ENCODE measurements around the gene PIGW.

Gene PIGW

DNA sequence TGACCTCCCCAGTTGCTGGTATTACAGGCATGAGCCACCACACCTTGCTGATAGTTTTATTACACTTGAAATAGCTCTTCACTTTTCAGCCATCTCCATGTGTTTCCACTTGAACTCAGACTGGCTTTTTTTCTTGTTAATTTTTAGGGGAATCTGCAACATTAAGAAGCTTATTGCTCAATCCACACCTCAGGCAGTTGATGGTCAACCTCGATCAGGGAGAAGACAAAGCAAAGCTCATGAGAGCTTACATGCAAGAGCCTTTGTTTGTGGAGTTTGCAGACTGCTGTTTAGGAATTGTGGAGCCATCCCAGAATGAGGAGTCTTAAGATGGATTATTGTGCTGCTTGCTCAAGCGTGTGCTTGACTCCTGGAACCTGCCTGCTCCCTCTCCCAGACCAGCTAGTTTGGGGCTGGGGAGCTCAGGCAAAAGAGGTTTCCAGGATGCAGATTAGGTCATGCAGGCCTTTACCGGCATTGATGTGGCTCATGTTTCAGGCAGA, 39.7 kb upstream of the PIGW start:
- FAIRE-seq (no peak), DNase-seq (ENCODE audit: insufficient read length, low spot score) (no peak)
- TF ChIP-seq, protein P1, sequence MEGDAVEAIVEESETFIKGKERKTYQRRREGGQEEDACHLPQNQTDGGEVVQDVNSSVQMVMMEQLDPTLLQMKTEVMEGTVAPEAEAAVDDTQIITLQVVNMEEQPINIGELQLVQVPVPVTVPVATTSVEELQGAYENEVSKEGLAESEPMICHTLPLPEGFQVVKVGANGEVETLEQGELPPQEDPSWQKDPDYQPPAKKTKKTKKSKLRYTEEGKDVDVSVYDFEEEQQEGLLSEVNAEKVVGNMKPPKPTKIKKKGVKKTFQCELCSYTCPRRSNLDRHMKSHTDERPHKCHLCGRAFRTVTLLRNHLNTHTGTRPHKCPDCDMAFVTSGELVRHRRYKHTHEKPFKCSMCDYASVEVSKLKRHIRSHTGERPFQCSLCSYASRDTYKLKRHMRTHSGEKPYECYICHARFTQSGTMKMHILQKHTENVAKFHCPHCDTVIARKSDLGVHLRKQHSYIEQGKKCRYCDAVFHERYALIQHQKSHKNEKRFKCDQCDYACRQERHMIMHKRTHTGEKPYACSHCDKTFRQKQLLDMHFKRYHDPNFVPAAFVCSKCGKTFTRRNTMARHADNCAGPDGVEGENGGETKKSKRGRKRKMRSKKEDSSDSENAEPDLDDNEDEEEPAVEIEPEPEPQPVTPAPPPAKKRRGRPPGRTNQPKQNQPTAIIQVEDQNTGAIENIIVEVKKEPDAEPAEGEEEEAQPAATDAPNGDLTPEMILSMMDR (IDR thresholded peaks at IDR 0.05; ENCODE audit: insufficient read depth, missing control alignments), result no peak

- FAIRE-seq (no peak), DNase-seq (ENCODE audit: insufficient read length, low spot score) (no peak)
- TF ChIP-seq, protein P1 (IDR thresholded peaks at IDR 0.05; ENCODE audit: insufficient read depth, missing control alignments), result no peak
Observed at GRCh38 chr17:36496018-36496789, 38.6 kb upstream of the PIGW start.

- DNase-seq (ENCODE audit: insufficient read length, low spot score), result no peak
- TF ChIP-seq, protein P1 (IDR thresholded peaks at IDR 0.05; ENCODE audit: insufficient read depth, missing control alignments), result no peak
- FAIRE-seq, result no peak
Observed at GRCh38 chr17:36498155-36498554, 36.6 kb upstream of the PIGW start.

- DNase-seq (ENCODE audit: insufficient read length, low spot score) (no peak), FAIRE-seq (no peak)
- TF ChIP-seq, protein P1 (IDR thresholded peaks at IDR 0.05; ENCODE audit: insufficient read depth, missing control alignments), result no peak
Observed at GRCh38 chr17:36498560-36499300, 36.1 kb upstream of the PIGW start.

GRCh38 chr17:36500745-36501225, 34.0 kb upstream of the PIGW start:
- FAIRE-seq, result no peak
- TF ChIP-seq, protein P1 (IDR thresholded peaks at IDR 0.05; ENCODE audit: insufficient read depth, missing control alignments), result no peak
- no peak for DNase-seq (ENCODE audit: insufficient read length, low spot score)

DNA sequence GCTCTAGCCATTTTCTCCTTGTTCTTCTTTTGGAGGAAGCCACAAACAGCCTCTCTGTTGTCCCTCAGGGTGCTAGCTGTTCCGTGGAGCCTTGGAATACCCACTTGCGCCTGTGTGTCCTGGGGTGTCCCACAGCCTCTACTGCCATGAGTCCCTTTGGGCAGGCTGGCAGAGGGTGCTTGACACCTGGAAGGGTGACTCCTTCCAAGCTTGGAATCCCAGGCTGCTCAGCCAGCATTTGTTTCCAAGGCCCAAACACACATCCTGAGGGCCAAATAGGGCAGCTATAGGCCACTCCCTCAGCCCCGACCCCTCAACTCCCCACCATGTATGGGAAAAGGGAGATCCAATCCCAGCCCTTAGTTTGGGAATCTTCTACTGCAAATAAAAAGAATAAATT, 33.4 kb upstream of the PIGW start:
- no peak for DNase-seq (ENCODE audit: insufficient read length, low spot score)
- TF ChIP-seq, protein P1 (IDR thresholded peaks at IDR 0.05; ENCODE audit: insufficient read depth, missing control alignments), result no peak
- FAIRE-seq, result no peak

Data from D721Med (cell line).